HG03025 (cell line): ENCODE data around the gene KCNA1.

Experiments used
- ATAC-seq: cut with Tn5 transposase; IDR thresholded peaks from one replicate; pipeline ENCODE4 v1.9.1; 2021; ENCODE audit warnings: mild to moderate bottlenecking, moderate library complexity; ENCODE audit not compliant: unreplicated experiment, low FRiP score

The KCNA1 gene

DNA sequence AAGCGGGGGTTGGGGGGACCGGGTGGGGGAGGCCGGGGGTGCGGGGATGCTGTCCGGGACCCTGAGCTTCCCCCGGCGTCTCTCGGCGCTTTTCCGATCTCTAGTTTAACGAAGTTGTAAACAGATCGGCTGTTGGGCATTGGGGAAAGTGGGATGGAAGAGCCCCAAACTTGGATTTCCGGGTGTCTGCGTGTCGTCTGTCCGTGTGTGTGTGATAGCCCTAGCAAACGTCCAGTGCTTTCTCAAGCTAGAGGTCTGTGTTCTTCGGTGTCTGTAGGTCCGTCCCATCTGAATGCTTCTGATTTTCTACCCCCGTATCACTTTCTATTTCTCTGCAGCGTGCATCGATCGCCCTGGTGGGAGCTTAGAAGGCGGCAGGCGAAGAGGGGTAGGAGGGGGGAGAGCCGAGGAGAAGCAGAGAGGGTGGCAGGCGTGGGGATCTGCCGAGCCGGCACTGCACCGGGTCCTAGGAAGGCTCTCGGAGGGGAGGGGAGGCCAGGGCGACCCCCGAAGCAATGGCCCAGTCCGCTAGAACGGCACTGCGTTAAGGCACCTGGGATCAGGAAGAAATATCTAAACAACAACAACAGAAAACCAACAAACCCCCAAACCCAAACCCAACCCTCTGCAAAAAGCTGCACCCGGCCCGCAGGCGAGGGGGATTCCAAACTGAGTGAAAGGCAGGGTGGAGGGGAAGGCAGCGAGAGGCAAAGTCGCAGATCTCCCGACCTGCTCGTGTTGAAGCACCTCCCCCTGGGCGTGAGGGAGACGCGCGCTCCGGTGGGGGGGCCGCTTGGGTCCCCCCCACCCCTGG lies 1.0 kb downstream of the KCNA1 start:
- no peak for ATAC-seq

DNA sequence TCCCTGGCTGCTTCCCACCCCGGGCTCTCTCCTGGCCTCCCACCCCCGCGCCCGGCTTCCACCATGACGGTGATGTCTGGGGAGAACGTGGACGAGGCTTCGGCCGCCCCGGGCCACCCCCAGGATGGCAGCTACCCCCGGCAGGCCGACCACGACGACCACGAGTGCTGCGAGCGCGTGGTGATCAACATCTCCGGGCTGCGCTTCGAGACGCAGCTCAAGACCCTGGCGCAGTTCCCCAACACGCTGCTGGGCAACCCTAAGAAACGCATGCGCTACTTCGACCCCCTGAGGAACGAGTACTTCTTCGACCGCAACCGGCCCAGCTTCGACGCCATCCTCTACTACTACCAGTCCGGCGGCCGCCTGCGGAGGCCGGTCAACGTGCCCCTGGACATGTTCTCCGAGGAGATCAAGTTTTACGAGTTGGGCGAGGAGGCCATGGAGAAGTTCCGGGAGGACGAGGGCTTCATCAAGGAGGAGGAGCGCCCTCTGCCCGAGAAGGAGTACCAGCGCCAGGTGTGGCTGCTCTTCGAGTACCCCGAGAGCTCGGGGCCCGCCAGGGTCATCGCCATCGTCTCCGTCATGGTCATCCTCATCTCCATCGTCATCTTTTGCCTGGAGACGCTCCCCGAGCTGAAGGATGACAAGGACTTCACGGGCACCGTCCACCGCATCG lies 1.8 kb downstream of the KCNA1 start:
- no peak for ATAC-seq

DNA sequence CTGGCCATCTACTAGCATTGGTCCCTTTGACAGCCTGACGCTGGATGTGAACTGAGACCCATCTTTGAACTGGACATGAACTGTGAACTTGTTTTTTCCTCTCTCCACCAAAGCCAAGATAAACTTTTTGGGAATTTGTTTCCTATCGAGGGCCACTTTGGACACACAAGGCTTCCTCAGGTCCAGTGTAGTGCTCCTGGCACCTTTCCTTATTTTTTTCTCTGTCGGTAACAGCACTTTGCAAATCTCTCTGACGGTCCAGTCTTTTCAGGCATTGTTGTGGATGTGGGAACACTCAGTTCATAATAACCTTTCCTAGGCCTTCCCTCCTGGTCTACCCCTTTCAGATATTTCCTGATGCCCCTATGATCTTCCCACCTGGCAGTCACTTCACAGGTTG lies 5.0 kb downstream of the KCNA1 start:
- no peak for ATAC-seq

DNA sequence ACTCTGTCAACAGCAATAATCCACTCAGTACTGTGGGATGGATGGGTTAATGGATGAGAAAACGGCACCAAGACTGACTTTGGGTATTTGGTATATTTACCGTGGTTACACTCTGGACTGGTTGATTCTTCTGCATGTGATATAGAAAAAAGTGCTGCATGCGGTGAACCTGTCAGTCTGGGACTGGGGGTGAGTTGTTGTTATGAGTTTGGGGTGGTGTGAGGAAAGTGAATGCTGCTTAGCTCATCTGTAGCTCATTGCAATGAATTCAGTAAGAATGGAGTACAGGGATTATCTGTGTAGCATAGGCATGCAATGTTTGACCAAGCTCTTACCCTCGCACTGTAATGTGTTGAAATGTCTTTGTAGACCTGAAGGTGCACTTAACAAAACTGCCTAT lies 6.0 kb downstream of the KCNA1 start:
- no peak for ATAC-seq

DNA sequence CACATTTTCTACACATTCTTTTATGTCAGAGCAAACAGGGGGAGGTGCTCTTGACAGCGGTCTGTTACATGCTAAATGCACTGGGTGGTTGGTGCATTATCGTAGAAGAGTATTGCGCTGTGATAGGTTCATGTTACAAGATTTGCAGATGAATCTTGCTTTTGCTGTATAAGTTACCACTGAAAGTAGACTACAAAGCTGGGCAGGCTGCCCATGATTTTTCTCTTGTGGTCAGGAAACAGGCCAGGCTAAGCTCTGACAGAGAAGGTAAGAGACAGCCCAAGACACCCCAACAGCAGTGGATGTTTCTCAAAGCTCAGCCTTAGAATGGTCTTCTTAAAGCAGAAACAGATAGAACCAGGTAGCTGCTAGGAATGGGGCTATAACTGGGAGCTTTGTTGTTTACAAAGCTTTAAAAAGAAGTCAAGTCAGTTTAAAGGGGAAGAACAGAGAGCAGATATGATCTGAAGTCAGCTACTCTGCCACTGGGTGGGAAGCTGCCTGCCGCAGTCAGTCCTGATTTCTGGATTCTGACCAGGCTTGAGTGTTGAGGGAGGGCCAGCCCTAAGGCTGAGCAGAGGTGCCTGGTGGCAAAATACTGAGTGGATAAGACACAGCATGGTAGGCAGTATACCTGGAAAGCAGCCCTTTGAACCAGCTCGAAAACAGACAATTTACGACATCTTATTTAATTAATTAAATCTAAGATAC lies 9.4 kb downstream of the KCNA1 start:
- no peak for ATAC-seq

DNA sequence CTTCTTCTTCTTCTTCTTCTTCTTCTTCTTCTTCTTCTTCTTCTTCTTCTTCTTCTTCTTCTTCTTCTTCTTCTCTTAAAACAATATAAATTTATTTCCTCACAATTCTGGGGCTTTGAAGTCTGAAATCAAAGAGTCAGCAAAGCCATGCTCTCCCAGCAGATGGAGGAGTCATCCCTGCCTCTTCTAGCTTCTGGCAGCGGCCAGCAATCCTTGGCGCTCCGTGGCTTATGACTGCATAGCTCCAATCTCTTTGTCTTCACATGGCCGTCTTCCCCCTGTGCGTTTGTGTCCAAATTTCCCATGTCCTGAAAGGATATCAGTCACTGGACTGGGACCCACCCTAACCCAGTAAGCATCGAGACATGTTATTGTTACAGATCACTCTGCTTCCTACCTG lies 22.9 kb downstream of the KCNA1 start:
- ATAC-seq, result no peak

DNA sequence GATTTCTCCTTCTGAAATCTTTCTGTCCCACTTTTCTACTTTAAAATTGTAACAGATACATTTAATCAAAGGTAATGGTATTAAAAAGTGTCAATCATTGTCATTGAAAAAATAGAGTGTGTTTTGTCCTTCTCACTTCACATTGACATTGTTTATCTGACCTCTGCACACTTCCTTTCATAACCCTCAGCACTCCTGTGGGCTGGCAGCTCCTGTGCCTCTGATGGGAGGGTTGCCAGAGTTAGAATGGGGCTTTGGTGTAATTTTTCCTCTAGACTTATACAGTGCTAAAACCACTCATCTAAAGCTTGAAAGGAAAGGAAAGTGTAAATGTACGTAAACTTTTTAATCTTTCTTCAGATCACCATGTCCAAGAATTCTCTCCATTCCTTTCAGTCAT lies 23.7 kb downstream of the KCNA1 start:
- ATAC-seq, result no peak

DNA sequence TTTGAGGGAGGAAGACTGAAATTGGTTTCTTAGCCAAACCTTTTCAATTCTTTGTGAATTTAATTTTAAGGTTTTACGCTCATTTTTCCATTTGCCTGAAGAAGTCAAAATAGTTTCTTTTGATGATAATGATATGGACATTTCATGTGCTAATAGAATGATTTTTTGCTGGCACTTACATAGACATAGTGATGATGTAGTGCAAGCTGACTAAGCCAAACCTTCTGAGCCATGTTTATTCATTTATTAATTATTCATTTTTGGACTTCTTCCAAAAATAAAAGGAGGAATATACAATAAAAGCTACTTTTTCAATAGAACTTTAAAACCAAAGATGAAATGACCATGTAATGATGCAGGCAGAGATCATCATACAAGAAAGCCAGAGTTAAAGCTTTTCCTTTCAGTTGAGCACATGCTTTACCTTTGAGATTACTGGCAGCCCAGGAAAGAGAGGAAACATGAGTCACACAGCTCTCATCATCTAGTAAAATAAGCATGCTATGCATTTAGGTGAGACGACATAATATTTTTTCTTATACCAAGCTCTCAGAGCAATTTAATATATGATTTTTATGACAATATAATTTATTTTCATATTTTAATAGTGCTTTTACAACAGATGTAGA lies 24.8 kb downstream of the KCNA1 start:
- ATAC-seq, result no peak

DNA sequence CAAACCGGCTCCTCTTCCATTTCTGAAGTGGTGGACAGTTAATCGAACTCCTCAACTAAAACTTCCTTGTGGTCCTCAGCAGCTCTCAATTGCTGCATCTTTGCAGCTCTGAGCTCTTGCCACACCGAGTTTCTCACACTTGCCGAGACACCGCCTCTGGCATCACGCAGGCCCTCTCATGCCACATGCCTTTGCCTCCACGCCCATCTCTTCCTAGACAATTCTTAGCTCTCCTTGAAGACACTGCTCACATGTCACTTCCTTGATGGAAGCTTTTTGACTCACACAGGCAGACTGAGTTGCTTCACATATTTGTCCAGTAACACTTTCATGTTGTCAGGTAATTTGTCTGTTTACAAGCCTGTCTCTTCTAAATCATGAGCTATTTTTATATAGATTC lies 29.2 kb downstream of the KCNA1 start:
- no peak for ATAC-seq

DNA sequence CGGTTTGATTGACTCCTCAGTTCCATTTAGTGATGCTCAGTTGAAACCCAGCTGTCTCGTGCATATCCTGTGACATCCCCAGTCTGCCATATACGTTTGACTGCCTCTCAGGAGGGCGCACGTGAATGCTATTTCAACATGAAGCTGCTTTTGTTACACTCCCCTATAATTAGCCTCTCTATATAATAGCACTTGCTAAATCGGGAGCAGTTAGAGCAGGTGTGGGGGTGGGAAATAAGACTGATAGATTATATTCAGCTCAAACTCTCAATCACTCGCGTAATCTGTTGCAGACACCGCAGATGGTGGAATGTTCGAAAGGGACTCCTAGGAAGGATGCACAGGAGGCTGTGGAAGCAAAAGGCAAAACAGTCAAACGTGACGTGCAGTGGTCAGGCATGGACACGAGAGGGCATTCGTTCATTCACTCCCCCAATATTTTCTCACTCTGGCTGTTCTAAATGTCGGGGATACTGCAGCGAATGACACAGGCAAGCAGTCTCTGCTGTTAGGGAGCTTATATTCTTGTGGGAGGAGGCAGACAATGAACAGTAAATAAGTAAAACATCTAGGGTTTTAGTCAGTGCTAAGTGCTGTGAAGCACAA lies 29.8 kb downstream of the KCNA1 start:
- no peak for ATAC-seq

DNA sequence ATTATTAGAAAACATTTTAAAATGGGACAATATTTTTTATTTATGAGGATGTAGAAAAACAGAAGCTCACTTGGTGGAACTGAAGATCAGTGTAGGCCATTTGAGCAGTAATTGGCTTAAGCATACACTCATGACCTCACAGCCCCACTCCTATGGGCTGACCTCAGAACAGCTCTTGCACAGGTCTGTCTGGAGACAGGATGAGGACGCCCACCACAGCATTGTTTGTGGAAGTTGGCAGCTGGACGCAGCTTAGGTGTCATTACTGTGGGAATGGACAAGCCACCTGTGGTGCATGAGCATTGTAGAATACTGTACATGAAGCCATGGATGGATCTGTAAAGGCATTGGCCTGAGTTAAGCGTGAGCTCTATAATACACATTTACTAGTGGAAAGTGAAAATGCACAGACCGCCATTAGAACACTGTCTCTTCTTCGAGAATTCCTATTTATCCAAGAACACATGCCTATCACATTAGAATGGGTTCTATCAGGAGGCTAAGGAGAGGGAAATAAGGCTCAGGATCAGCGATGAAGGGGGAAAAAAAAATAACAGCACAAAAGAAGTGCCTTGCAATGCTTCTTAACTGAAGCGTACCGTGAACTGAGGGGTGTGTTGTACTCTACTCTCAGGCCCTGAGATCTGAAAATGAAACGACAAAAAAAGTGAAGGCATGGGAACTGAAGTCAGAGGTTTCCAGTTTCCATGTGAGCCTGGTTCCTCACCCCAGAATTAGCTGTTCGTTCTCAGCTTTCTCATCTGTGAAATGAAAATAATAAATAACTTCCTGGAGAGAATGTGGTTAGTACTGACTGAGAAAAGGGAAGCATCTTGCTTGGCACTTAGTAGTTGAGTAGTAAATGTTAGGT lies 33.6 kb downstream of the KCNA1 start:
- ATAC-seq, result no peak

DNA sequence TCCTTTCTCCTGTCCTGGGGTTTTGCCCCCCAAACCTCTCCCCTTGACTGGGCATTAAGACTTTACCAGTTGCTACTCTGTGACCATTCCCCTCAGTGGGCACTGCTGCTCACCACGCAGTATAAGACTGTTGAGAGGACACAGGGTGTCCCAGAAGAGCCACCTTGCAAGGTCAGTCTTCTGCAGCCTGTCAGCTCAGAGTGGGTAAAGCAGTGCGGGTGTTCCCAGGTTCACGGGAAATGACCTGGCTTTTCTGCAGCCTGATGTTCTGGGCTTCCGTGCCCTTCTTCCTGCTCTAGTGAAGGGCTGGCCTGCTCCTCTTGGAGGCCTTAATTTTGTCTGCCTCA lies 34.2 kb downstream of the KCNA1 start:
- ATAC-seq, result no peak

DNA sequence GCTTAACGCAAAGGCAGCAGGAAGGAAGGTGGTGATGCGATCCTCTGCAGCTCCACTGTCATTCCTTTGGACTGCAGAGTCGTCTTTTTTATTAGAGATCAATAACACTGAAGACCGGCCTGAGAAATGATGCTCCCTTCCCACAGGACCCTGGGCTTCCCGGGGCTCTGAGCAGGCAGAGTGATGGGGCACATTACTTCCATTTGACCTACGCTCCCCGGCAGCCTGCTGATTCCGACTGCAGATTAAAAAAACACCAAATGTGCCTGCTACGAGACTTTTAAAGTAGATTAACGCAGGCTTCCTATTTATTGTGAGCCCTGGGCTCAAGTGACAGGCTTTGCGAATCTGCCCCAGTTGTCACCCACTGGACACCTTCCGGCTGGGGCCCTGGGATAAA lies 37.5 kb downstream of the KCNA1 start:
- ATAC-seq, result no peak

DNA sequence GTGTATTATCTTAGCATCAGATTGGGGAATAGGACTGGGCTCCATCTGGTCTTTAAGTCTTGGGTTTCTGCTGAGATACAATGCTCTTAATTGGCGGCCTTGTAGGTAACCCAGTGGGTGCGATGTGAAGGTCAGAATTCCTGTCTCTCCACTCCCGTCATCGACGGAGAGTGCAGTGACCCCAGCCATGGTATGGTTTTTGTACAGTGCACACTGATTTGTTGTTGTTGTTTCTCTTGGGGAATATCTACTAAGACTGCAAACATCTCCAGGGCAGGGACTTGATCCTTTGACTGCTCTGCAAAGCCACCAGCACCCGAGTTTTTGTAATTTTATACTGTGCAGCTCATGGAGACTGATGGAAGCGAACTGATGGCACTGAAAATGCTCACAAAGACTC lies 41.4 kb downstream of the KCNA1 start:
- ATAC-seq, result no peak

DNA sequence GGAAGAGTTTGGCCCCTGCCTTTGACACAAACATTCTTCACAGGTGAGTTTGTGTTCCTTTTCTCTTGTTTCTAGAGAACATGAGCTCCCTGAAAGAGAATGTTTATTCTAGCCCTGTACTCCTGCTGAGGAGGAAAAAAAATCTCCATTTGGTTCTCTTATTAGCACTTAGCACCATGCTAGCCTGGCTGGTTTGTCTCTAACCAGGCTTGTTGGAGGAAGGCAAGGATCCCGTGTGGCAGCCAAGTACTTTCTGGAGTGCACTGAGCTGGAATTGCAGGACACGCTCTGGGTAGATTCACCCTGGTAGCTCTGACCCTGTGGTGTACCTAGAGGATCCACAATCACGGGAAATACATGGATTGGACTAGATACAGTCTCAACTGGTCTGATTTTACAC lies 41.9 kb downstream of the KCNA1 start:
- no peak for ATAC-seq

DNA sequence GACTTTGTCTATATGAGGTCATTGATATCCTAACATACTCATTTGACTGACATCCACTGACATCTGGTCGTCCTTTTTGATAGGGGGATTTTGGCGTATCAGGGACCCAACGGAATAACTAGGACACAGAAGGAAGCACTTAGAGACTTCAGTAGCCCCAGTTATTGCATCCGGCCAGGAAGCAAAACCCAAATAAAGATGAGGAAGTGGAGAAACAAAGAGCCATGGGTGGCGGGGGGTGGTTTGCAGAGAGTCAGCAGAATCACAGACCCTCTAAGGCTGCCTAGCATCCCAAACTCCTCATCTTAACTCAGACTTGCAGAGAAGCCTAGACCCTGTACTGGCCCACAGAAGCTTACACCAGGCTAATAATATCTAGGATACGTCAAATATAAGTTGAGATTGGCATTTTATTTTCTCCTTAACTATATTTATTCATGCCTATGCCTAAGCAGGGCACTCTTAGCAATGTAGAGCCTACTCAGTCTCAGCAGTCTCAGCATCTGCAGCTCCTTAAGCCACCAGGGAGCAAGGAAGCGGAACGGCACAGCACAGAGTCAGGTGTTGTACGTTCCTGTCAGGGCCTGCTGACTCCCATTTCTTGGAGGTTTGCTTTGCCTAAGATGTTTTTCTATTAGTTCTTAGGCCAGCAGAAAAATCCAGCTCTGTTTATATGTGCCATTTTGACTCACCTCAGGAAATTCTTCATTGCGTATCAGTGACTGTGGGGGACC lies 45.1 kb downstream of the KCNA1 start:
- ATAC-seq, result no peak

DNA sequence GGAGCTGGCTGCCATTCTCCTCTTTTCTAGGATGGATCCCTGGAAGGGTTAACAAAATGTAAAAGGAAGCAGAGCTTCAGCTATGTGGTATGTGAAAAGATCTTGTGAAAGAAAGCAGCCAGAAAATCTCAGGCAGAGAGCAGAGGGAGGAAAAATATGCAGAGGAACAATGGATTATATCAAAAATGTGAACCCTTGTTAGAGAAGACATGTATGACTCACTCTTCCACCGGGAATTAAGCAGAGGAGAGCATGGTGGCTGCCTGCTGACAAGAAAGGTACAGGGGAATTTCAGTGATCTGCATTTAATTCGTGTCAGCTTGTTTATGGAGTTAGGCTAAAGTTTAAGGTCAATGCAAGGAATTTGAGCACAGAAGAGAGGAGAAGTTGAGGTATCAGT lies 46.3 kb downstream of the KCNA1 start:
- no peak for ATAC-seq

DNA sequence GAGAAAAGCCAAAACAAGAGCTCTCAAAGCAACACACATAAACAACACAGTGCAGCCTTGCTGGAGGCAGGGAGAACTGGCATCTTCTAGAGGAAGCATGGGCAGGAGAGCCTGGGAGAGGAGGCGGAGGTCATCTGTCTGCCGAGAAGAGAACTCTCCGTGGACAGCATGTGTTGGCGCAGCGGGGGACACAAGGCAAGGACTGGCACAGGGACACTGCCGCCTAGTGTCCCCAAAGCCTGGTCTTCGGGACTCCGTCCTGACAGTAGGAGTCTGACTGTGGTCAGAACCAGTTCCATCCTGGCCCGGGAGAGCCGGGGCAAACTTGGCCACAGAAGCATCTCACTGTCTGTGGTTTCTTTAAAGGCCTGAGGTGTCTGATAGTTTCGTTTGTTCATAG lies 47.3 kb downstream of the KCNA1 start:
- ATAC-seq, result no peak

DNA sequence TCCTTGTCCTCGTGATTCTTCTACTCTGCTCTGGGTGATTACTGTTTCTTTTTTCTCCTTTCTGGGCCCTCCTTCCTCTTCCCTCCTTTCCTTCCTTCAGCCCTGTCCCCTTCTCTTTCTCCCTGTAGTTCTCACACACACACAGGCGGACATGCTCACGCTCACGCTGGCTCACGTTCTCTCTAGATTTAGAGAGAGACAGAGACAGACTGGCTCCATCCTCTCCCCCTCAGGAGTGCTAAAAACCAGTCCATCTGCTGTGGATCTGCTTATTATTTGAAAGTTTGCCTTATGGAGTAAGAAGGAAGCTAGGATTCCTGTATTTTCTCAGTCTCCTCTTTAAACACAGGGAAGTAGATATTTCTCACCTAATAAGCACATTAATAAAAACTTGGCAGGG lies 48.1 kb downstream of the KCNA1 start:
- no peak for ATAC-seq
